Upper lobe of left lung (tissue), 6 donors: ENCODE results near the gene MAP3K12. TPM values are rescaled to one million over a fixed set of nuclear protein-coding genes. Genes with fewer than 3 reads are reported as not detected.

ENCODE experiments used
- ATAC-seq, 2 donors: fragments of 200-7000 bp; cut with Tn5 transposase; one replicate each; pipeline ENCODE4 v1.9.1; 2022; ENCODE audit warnings: mild to moderate bottlenecking in 2 of 2, moderate library complexity in 2 of 2; ENCODE audit not compliant: low FRiP score in 2 of 2
- DNase-seq, 2 donors: peaks; one replicate each; pipeline ENCODE4 v3.0.0-alpha.2; 2019 to 2020
- H3K27ac ChIP-seq, 4 donors: fragments of 200-600 bp; sonication (generic); one replicate each; pipeline ENCODE4 v1.5.1; 2016 to 2019
- H3K27me3 ChIP-seq, 4 donors: fragments of 200-600 bp; sonication (generic); one replicate each; pipeline ENCODE4 v1.5.1; 2017 to 2019
- H3K36me3 ChIP-seq, 4 donors: fragments of 200-600 bp; sonication (generic); one replicate each; pipeline ENCODE4 v1.5.1; 2016 to 2019
- H3K4me1 ChIP-seq, 4 donors: fragments of 200-600 bp; sonication (generic); one replicate each; pipeline ENCODE4 v1.5.1; 2018 to 2019
- H3K4me3 ChIP-seq, 4 donors: fragments of 200-600 bp; sonication (generic); one replicate each; pipeline ENCODE4 v1.5.1; 2017 to 2019; ENCODE audit warnings: mild to moderate bottlenecking in 2 of 4, moderate library complexity in 1 of 4
- H3K9me3 ChIP-seq, 4 donors: fragments of 200-600 bp; sonication (generic); one replicate each; pipeline ENCODE4 v1.5.1; 2018 to 2019
- CTCF ChIP-seq, 6 experiments: fragments of 450-650 bp in 4 of 6; fragments of 200-600 bp in 2 of 6; sonication (generic) in 2 of 6; IDR thresholded peaks; one replicate each; pipeline ENCODE4 v1.5.1; 2016 to 2019; ENCODE audit warnings: antibody characterized with exemption in 6 of 6
- EP300 ChIP-seq, 4 donors: sonication (generic); formaldehyde crosslinking; IDR thresholded peaks; one replicate each; pipeline ENCODE4 v1.5.1; 2017; ENCODE audit warnings: antibody characterized with exemption in 4 of 4, control low read depth in 2 of 4
- POLR2A ChIP-seq, 4 donors: fragments of 450-650 bp; IDR thresholded peaks; one replicate each; pipeline ENCODE4 v1.5.1; 2016 to 2017; ENCODE audit warnings: antibody characterized with exemption in 4 of 4, mild to moderate bottlenecking in 2 of 4
- POLR2AphosphoS5 ChIP-seq, 2 donors: sonication (generic); formaldehyde crosslinking; IDR thresholded peaks; one replicate each; pipeline ENCODE4 v1.5.1; 2017; ENCODE audit warnings: antibody characterized with exemption in 2 of 2
- WGBS, 2 donors: methylation state at CpG; one replicate each; pipeline ENCODE4 v1.1.5; 2017 to 2018; 5-methylcytosine and 5-hydroxymethylcytosine counted together
- total RNA-seq, 6 donors: library from RNA; depleted of rRNA in 4 of 6; stranded (reverse); fragments of >200 nt in 4 of 6; gene quantifications; one replicate each; pipeline versions ENCODE4 v1.1.0 to v1.2.1, GENCODE V29; 2016 to 2021
- donor health status: DM: no; HTN: no; CAD: no; lungs with moderate emphysema.
- donor health status: DM: no; HTN: yes; CAD: no; lungs with severe emphysema.

The MAP3K12 gene
- total RNA-seq, 6 donors from 2014 or later, result 9.6 to 87.0 (median 17.4) TPM

- peak; percentile 15 to 46 for DNase-seq
- Histone ChIP-seq H3K27ac (peak overlapping the region in 1 of 4 donors; percentile 29), H3K27me3 (no peaks in the 10 kb centered on the region)
These were observed 6.5 kb upstream of the MAP3K12 start for GRCh38 chr12:53505555-53506449.

GRCh38 chr12:53505086-53505485, 5.8 kb upstream of the MAP3K12 start:
- peak overlapping the region in 1 of 4 donors; percentile 29 for H3K27ac ChIP-seq
- no peaks in the 10 kb centered on the region for H3K27me3 ChIP-seq
- H3K4me3 ChIP-seq, result no peak overlapping the region
- ATAC-seq (no peak), DNase-seq (peak in 1 of 2 donors; percentile 66)
- no peak for TF ChIP-seq POLR2AphosphoS5 (IDR thresholded peaks at IDR 0.05)
- no peak for TF ChIP-seq POLR2A (IDR thresholded peaks at IDR 0.05)
- TF ChIP-seq CTCF (IDR thresholded peaks at IDR 0.05), result no peak
- no peak for TF ChIP-seq EP300 (IDR thresholded peaks at IDR 0.05)
- no peaks in the 10 kb centered on the region for H3K9me3 ChIP-seq
- 89 to 91% methylated on average over 4 to 10 of the region's 10 CpGs for WGBS, 2 donors
- H3K4me1 ChIP-seq, result peaks cover 27 to 33% (median 28%) of the 10 kb centered on the region in 4 donors
- peaks cover 0 to 39% (median 27%) of the 10 kb centered on the region in 4 donors for H3K36me3 ChIP-seq

More at GRCh38 chr12:53505555-53506449, 6.5 kb upstream of the MAP3K12 start:
- Histone ChIP-seq H3K9me3 (no peaks in the 10 kb centered on the region), H3K36me3 (peaks cover 0 to 46% (median 31%) of the 10 kb centered on the region in 4 donors), H3K4me3 (no peak overlapping the region), H3K4me1 (peaks cover 27 to 31% (median 28%) of the 10 kb centered on the region in 4 donors)
- no peak for TF ChIP-seq CTCF (IDR thresholded peaks at IDR 0.05)
- TF ChIP-seq POLR2A (IDR thresholded peaks at IDR 0.05), result no peak
- TF ChIP-seq POLR2AphosphoS5 (IDR thresholded peaks at IDR 0.05), result no peak
- no peak for TF ChIP-seq EP300 (IDR thresholded peaks at IDR 0.05)
- no peak for ATAC-seq
- 86 to 92% methylated on average over 12 to 14 of the region's 19 CpGs for WGBS, 2 donors

- Histone ChIP-seq H3K9me3 (no peaks in the 10 kb centered on the region), H3K36me3 (peaks cover 0 to 38% (median 25%) of the 10 kb centered on the region in 4 donors), H3K4me1 (peaks cover 32 to 41% (median 34%) of the 10 kb centered on the region in 4 donors), H3K27ac (peak overlapping the region in 3 of 4 donors; percentile 93 to 99 (median 96)), H3K27me3 (no peaks in the 10 kb centered on the region), H3K4me3 (no peak overlapping the region)
- TF ChIP-seq POLR2A (IDR thresholded peaks at IDR 0.05) (no peak), CTCF (IDR thresholded peaks at IDR 0.05) (no peak), POLR2AphosphoS5 (IDR thresholded peaks at IDR 0.05) (no peak), EP300 (IDR thresholded peaks at IDR 0.05) (no peak)
- WGBS, 2 donors, result 81 to 91% methylated on average over 14 of the region's 14 CpGs
- ATAC-seq (no peak), DNase-seq (no peak)
These were observed 5.0 kb upstream of the MAP3K12 start for GRCh38 chr12:53504004-53504920.

- Histone ChIP-seq H3K9me3 (no peaks in the 10 kb centered on the region), H3K4me1 (peaks cover 29 to 44% (median 38%) of the 10 kb centered on the region in 4 donors), H3K27me3 (no peaks in the 10 kb centered on the region), H3K36me3 (peaks cover 0 to 38% (median 25%) of the 10 kb centered on the region in 4 donors), H3K27ac (peak overlapping the region; percentile 93 to 99 (median 96)), H3K4me3 (peak overlapping the region in 1 of 4 donors; percentile 3)
- ATAC-seq (no peak), DNase-seq (peak; percentile 16 to 57)
- WGBS, 2 donors, result 80 to 82% methylated on average over 8 to 10 of the region's 10 CpGs
- TF ChIP-seq EP300 (IDR thresholded peaks at IDR 0.05) (no peak), CTCF (IDR thresholded peaks at IDR 0.05) (no peak), POLR2A (IDR thresholded peaks at IDR 0.05) (no peak), POLR2AphosphoS5 (IDR thresholded peaks at IDR 0.05) (no peak)
These were observed 3.9 kb upstream of the MAP3K12 start for GRCh38 chr12:53502983-53503728.
